Fibroblast of peridontal ligament (primary cell): Measurements from ENCODE around the gene C16orf96.

Source experiments
- DNase-seq: peaks from one replicate; pipeline ENCODE4 v3.0.0-alpha.2; 2010; ENCODE audit errors: extremely low read depth

C16orf96 gene

GRCh38 chr16:4601036-4601863, 45.1 kb downstream of the C16orf96 start:
- peak; percentile 31 for DNase-seq

- DNase-seq = no peak
These were observed 45.7 kb downstream of the C16orf96 start for GRCh38 chr16:4601864-4602186.

GRCh38 chr16:4602331-4602730, 46.2 kb downstream of the C16orf96 start:
- DNase-seq = no peak

GRCh38 chr16:4603624-4604170, 47.6 kb downstream of the C16orf96 start:
- no peak for DNase-seq

GRCh38 chr16:4604401-4604800, 48.3 kb downstream of the C16orf96 start:
- no peak for DNase-seq

GRCh38 chr16:4606354-4606753, 50.2 kb downstream of the C16orf96 start:
- no peak for DNase-seq

GRCh38 chr16:4607841-4608703, 51.9 kb downstream of the C16orf96 start:
- no peak for DNase-seq

GRCh38 chr16:4608704-4608980, 52.5 kb downstream of the C16orf96 start:
- DNase-seq = no peak

GRCh38 chr16:4609200-4610010, 53.3 kb downstream of the C16orf96 start:
- DNase-seq = no peak

GRCh38 chr16:4610011-4611005, 54.2 kb downstream of the C16orf96 start:
- DNase-seq = no peak

- no peak for DNase-seq
These were observed 55.3 kb downstream of the C16orf96 start for GRCh38 chr16:4611337-4612021.

GRCh38 chr16:4612474-4612931, 56.4 kb downstream of the C16orf96 start:
- no peak for DNase-seq

GRCh38 chr16:4612977-4613635, 57.0 kb downstream of the C16orf96 start:
- DNase-seq = no peak

- peak; percentile 22 for DNase-seq
These were observed 57.8 kb downstream of the C16orf96 start for GRCh38 chr16:4613636-4614570.

- peak; percentile 76 for DNase-seq
These were observed 58.6 kb downstream of the C16orf96 start, which contains the start of gene UBALD1 for GRCh38 chr16:4614571-4615383. Gene UBALD1, minus strand, starts transcription at chr16:4614888. Its CDS starts 91 bp downstream, at chr16:4614797.

GRCh38 chr16:4615384-4616046, 59.4 kb downstream of the C16orf96 start:
- no peak for DNase-seq
